GM23338 (cell line): ENCODE results near the gene ARMC9. TPM values are rescaled to one million over a fixed set of nuclear protein-coding genes. Genes with fewer than 3 reads are reported as not detected.

Experiments used
- ATAC-seq: fragments of 200-7000 bp; cut with Tn5 transposase; 3 replicates; pipeline ENCODE4 v1.9.1; 2020
- DNase-seq: peaks from one replicate; pipeline ENCODE4 v3.0.0-alpha.2; 2015; ENCODE audit warnings: low spot score
- H2AFZ ChIP-seq: fragments of 200-600 bp; sonication (generic); 2 replicates; pipeline ENCODE4 v1.8.0; 2016; ENCODE audit warnings: antibody characterized with exemption, mild to moderate bottlenecking, moderate library complexity
- H3F3A ChIP-seq: fragments of 200-600 bp; sonication (generic); replicated peaks from 2 replicates; pipeline ENCODE4 v1.8.0; 2017; ENCODE audit warnings: antibody characterized with exemption, mixed run types, low read depth
- H3K27ac ChIP-seq: fragments of 200-600 bp; sonication (generic); 2 replicates; pipeline ENCODE4 v1.6.1; 2016; ENCODE audit warnings: low read depth
- H3K27me3 ChIP-seq: fragments of 200-600 bp; sonication (generic); 2 replicates; pipeline ENCODE4 v1.8.0; 2016; ENCODE audit warnings: mild to moderate bottlenecking, mixed run types, moderate library complexity; ENCODE audit not compliant: insufficient read depth
- H3K36me3 ChIP-seq: fragments of 200-600 bp; sonication (generic); 2 replicates; pipeline ENCODE4 v1.8.0; 2016; ENCODE audit warnings: mild to moderate bottlenecking; ENCODE audit not compliant: insufficient read depth
- H3K4me1 ChIP-seq: fragments of 200-600 bp; sonication (generic); 2 replicates; pipeline ENCODE4 v1.8.0; 2016; ENCODE audit warnings: mild to moderate bottlenecking, moderate library complexity; ENCODE audit not compliant: insufficient read depth
- H3K4me2 ChIP-seq: fragments of 200-600 bp; sonication (generic); 2 replicates; pipeline ENCODE4 v1.7.1; 2017; ENCODE audit warnings: mixed run types
- H3K4me3 ChIP-seq: fragments of 200-600 bp; sonication (generic); 2 replicates; pipeline ENCODE4 v1.6.1; 2016; ENCODE audit warnings: mixed run types
- H3K79me2 ChIP-seq: fragments of 200-600 bp; sonication (generic); replicated peaks from 2 replicates; pipeline ENCODE4 v1.8.0; 2017; ENCODE audit warnings: mild to moderate bottlenecking; ENCODE audit not compliant: insufficient read depth
- H3K9me2 ChIP-seq: fragments of 200-600 bp; sonication (generic); 2 replicates; pipeline ENCODE4 v1.8.0; 2017; ENCODE audit not compliant: insufficient read depth
- H4K20me1 ChIP-seq: fragments of 200-600 bp; sonication (generic); replicated peaks from 2 replicates; pipeline ENCODE4 v1.8.0; 2017; ENCODE audit warnings: mild to moderate bottlenecking; ENCODE audit not compliant: insufficient read depth
- H3K27ac Mint-ChIP-seq: 2 replicates; pipeline ENCODE4 v1.8.0; 2020; ENCODE audit warnings: inconsistent platforms, mild to moderate bottlenecking, moderate library complexity, mixed read lengths
- H3K27me3 Mint-ChIP-seq: 3 replicates; pipeline ENCODE4 v1.8.0; 2022; ENCODE audit warnings: low read depth, mild to moderate bottlenecking, moderate library complexity, mixed read lengths, inconsistent platforms; ENCODE audit not compliant: insufficient read depth, poor library complexity
- H3K36me3 Mint-ChIP-seq: 3 replicates; pipeline ENCODE4 v1.8.0; 2021; ENCODE audit warnings: low read depth, mild to moderate bottlenecking, inconsistent platforms, moderate library complexity, mixed read lengths
- H3K4me1 Mint-ChIP-seq: 3 replicates; pipeline ENCODE4 v1.8.0; 2020; ENCODE audit warnings: mild to moderate bottlenecking, inconsistent platforms, mixed read lengths
- H3K4me3 Mint-ChIP-seq: 3 replicates; pipeline ENCODE4 v1.8.0; 2021; ENCODE audit warnings: moderate library complexity, mild to moderate bottlenecking, inconsistent platforms, mixed read lengths
- H3K9me3 Mint-ChIP-seq: 3 replicates; pipeline ENCODE4 v1.8.0; 2020; ENCODE audit warnings: moderate library complexity, mild to moderate bottlenecking, inconsistent platforms, mixed read lengths
- CREB1 ChIP-seq: fragments of 250-450 bp; sonication (Bioruptor Pico); IDR thresholded peaks from 2 replicates; pipeline ENCODE4 v1.5.0; 2020; ENCODE audit warnings: low read depth, mild to moderate bottlenecking, moderate library complexity
- EZH2 ChIP-seq: fragments of 200-600 bp; sonication (generic); IDR thresholded peaks from one replicate; pipeline ENCODE4 v1.8.0; 2017; ENCODE audit warnings: antibody characterized with exemption, mild to moderate bottlenecking, low read depth; ENCODE audit not compliant: unreplicated experiment
- EZH2phosphoT487 ChIP-seq: fragments of 200-600 bp; sonication (generic); IDR thresholded peaks from one replicate; pipeline ENCODE4 v1.8.1; 2018; ENCODE audit warnings: antibody characterized with exemption; ENCODE audit not compliant: unreplicated experiment
- JUNB ChIP-seq: IDR thresholded peaks from one replicate; pipeline ENCODE4 v1.6.1; 2016; ENCODE audit warnings: antibody characterized with exemption; ENCODE audit not compliant: unreplicated experiment
- NANOG ChIP-seq: IDR thresholded peaks from 2 replicates; pipeline ENCODE4 v1.6.1; 2016; ENCODE audit warnings: antibody characterized with exemption, borderline replicate concordance
- POLR2AphosphoS5 ChIP-seq: IDR thresholded peaks from 2 replicates; pipeline ENCODE4 v1.6.1; 2016; ENCODE audit warnings: antibody characterized with exemption, low read depth
- STAT1 ChIP-seq: IDR thresholded peaks from one replicate; pipeline ENCODE4 v1.6.1; 2016; ENCODE audit warnings: antibody characterized with exemption; ENCODE audit not compliant: unreplicated experiment
- ZNF114 ChIP-seq: fragments of 250-450 bp; sonication (Bioruptor Pico); IDR thresholded peaks from 2 replicates; pipeline ENCODE4 v1.5.0; 2020; ENCODE audit warnings: mild to moderate bottlenecking, moderate library complexity
- ZNF331 ChIP-seq: fragments of 250-450 bp; sonication (Bioruptor Pico); IDR thresholded peaks from 2 replicates; pipeline ENCODE4 v1.5.0; 2020; ENCODE audit warnings: low read depth, mild to moderate bottlenecking, moderate library complexity
- polyA plus RNA-seq: library from polyadenylated mRNA; unstranded; fragments of >200 nt; fragmentation: Nextera tagmentation; extraction: Ambion mirVana; gene quantifications from 2 replicates; pipeline ENCODE4 v1.2.1, GENCODE V29; 2016
- total RNA-seq: library from RNA; depleted of rRNA; stranded (reverse); fragments of >200 nt; shearing (Covaris generic); gene quantifications from 2 replicates; pipeline ENCODE4 v1.2.3, GENCODE V29; 2014
- TF ChIP-seq, protein P1 (sequence below): fragments of 250-450 bp; sonication (Bioruptor Pico); IDR thresholded peaks from 2 replicates; pipeline ENCODE4 v1.5.0; 2020; ENCODE audit warnings: mild to moderate bottlenecking, moderate library complexity
- TF ChIP-seq, protein P2 (sequence below): IDR thresholded peaks from 2 replicates; pipeline ENCODE4 v1.6.1; 2016; ENCODE audit warnings: antibody characterized with exemption
- TF ChIP-seq, protein P3 (sequence below): IDR thresholded peaks from one replicate; pipeline ENCODE4 v1.6.1; 2018; ENCODE audit warnings: antibody characterized with exemption; ENCODE audit not compliant: unreplicated experiment
- TF ChIP-seq, protein P4 (sequence below), 2 experiments: fragments of 200-600 bp in 1 of 2; sonication (generic) in 1 of 2; conservative IDR thresholded peaks; 2 replicates each; pipeline versions ENCODE4 v1.5.1 to v1.6.1; 2016 to 2017; ENCODE audit warnings: antibody characterized with exemption in 2 of 2, low read depth in 2 of 2, mild to moderate bottlenecking in 2 of 2, moderate library complexity in 1 of 2

The ARMC9 gene
- total and polyA plus RNA-seq, 2 experiments from 2014 or later: 29.2 to 56.0 TPM

DNA sequence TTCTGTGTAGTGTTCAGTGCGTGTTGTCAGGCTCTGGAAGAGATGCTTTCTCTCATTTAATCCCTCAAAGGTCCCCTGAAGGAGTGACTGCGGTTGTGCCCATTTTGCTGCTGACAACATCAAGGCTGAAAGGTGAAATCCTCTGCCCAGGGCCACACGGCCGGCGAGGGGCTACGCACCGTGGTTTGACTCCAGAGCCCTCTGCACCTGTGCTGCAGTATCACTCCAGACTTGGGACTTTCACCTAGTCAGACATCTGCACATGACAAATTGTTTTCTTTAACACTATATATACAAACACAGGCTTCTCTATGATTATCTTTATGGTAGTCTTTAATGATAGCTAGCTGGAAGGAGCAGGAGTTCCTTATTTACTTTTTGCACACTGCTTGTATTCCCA is 90.2 kb downstream of the ARMC9 start:
- Mint-ChIP-seq H3K36me3 (peaks cover 30% of the 10 kb centered on the region), H3K9me3 (no peaks in the 10 kb centered on the region), H3K4me3 (no peak overlapping the region), H3K27me3 (peaks cover 4% of the 10 kb centered on the region), H3K4me1 (no peaks in the 10 kb centered on the region), H3K27ac (no peak overlapping the region)
- no peaks in the 10 kb centered on the region for H3K4me1 ChIP-seq
- H3K79me2 ChIP-seq: no peaks in the 10 kb centered on the region
- no peaks in the 10 kb centered on the region for H3F3A ChIP-seq
- H3K4me2 ChIP-seq: no peak overlapping the region
- H4K20me1 ChIP-seq: no peaks in the 10 kb centered on the region
- H2AFZ ChIP-seq: no peak overlapping the region
- DNase-seq: no peak
- no peak overlapping the region for H3K4me3 ChIP-seq
- no peaks in the 10 kb centered on the region for H3K9me2 ChIP-seq
- no peak overlapping the region for H3K27ac ChIP-seq
- H3K27me3 ChIP-seq: no peaks in the 10 kb centered on the region
- TF ChIP-seq, protein P1, sequence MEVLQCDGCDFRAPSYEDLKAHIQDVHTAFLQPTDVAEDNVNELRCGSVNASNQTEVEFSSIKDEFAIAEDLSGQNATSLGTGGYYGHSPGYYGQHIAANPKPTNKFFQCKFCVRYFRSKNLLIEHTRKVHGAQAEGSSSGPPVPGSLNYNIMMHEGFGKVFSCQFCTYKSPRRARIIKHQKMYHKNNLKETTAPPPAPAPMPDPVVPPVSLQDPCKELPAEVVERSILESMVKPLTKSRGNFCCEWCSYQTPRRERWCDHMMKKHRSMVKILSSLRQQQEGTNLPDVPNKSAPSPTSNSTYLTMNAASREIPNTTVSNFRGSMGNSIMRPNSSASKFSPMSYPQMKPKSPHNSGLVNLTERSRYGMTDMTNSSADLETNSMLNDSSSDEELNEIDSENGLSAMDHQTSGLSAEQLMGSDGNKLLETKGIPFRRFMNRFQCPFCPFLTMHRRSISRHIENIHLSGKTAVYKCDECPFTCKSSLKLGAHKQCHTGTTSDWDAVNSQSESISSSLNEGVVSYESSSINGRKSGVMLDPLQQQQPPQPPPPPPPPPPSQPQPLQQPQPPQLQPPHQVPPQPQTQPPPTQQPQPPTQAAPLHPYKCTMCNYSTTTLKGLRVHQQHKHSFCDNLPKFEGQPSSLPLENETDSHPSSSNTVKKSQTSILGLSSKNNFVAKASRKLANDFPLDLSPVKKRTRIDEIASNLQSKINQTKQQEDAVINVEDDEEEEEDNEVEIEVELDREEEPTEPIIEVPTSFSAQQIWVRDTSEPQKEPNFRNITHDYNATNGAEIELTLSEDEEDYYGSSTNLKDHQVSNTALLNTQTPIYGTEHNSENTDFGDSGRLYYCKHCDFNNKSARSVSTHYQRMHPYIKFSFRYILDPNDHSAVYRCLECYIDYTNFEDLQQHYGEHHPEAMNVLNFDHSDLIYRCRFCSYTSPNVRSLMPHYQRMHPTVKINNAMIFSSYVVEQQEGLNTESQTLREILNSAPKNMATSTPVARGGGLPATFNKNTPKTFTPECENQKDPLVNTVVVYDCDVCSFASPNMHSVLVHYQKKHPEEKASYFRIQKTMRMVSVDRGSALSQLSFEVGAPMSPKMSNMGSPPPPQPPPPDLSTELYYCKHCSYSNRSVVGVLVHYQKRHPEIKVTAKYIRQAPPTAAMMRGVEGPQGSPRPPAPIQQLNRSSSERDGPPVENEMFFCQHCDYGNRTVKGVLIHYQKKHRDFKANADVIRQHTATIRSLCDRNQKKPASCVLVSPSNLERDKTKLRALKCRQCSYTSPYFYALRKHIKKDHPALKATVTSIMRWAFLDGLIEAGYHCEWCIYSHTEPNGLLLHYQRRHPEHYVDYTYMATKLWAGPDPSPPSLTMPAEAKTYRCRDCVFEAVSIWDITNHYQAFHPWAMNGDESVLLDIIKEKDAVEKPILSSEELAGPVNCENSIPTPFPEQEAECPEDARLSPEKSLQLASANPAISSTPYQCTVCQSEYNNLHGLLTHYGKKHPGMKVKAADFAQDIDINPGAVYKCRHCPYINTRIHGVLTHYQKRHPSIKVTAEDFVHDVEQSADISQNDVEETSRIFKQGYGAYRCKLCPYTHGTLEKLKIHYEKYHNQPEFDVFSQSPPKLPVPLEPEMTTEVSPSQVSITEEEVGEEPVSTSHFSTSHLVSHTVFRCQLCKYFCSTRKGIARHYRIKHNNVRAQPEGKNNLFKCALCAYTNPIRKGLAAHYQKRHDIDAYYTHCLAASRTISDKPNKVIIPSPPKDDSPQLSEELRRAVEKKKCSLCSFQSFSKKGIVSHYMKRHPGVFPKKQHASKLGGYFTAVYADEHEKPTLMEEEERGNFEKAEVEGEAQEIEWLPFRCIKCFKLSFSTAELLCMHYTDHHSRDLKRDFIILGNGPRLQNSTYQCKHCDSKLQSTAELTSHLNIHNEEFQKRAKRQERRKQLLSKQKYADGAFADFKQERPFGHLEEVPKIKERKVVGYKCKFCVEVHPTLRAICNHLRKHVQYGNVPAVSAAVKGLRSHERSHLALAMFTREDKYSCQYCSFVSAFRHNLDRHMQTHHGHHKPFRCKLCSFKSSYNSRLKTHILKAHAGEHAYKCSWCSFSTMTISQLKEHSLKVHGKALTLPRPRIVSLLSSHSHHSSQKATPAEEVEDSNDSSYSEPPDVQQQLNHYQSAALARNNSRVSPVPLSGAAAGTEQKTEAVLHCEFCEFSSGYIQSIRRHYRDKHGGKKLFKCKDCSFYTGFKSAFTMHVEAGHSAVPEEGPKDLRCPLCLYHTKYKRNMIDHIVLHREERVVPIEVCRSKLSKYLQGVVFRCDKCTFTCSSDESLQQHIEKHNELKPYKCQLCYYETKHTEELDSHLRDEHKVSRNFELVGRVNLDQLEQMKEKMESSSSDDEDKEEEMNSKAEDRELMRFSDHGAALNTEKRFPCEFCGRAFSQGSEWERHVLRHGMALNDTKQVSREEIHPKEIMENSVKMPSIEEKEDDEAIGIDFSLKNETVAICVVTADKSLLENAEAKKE (CRISPR knock-in tag): no peak
- no peak for TF ChIP-seq NANOG
- no peak for TF ChIP-seq ZNF114 (CRISPR knock-in tag)
- no peak for TF ChIP-seq CREB1 (CRISPR knock-in tag)
- no peak for TF ChIP-seq EZH2phosphoT487
- TF ChIP-seq, protein P2, sequence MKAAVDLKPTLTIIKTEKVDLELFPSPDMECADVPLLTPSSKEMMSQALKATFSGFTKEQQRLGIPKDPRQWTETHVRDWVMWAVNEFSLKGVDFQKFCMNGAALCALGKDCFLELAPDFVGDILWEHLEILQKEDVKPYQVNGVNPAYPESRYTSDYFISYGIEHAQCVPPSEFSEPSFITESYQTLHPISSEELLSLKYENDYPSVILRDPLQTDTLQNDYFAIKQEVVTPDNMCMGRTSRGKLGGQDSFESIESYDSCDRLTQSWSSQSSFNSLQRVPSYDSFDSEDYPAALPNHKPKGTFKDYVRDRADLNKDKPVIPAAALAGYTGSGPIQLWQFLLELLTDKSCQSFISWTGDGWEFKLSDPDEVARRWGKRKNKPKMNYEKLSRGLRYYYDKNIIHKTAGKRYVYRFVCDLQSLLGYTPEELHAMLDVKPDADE: no peak
- TF ChIP-seq, protein P3, sequence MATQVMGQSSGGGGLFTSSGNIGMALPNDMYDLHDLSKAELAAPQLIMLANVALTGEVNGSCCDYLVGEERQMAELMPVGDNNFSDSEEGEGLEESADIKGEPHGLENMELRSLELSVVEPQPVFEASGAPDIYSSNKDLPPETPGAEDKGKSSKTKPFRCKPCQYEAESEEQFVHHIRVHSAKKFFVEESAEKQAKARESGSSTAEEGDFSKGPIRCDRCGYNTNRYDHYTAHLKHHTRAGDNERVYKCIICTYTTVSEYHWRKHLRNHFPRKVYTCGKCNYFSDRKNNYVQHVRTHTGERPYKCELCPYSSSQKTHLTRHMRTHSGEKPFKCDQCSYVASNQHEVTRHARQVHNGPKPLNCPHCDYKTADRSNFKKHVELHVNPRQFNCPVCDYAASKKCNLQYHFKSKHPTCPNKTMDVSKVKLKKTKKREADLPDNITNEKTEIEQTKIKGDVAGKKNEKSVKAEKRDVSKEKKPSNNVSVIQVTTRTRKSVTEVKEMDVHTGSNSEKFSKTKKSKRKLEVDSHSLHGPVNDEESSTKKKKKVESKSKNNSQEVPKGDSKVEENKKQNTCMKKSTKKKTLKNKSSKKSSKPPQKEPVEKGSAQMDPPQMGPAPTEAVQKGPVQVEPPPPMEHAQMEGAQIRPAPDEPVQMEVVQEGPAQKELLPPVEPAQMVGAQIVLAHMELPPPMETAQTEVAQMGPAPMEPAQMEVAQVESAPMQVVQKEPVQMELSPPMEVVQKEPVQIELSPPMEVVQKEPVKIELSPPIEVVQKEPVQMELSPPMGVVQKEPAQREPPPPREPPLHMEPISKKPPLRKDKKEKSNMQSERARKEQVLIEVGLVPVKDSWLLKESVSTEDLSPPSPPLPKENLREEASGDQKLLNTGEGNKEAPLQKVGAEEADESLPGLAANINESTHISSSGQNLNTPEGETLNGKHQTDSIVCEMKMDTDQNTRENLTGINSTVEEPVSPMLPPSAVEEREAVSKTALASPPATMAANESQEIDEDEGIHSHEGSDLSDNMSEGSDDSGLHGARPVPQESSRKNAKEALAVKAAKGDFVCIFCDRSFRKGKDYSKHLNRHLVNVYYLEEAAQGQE: no peak
- TF ChIP-seq JUNB: no peak
- TF ChIP-seq STAT1: no peak
- TF ChIP-seq EZH2: no peak
- TF ChIP-seq, protein P4, sequence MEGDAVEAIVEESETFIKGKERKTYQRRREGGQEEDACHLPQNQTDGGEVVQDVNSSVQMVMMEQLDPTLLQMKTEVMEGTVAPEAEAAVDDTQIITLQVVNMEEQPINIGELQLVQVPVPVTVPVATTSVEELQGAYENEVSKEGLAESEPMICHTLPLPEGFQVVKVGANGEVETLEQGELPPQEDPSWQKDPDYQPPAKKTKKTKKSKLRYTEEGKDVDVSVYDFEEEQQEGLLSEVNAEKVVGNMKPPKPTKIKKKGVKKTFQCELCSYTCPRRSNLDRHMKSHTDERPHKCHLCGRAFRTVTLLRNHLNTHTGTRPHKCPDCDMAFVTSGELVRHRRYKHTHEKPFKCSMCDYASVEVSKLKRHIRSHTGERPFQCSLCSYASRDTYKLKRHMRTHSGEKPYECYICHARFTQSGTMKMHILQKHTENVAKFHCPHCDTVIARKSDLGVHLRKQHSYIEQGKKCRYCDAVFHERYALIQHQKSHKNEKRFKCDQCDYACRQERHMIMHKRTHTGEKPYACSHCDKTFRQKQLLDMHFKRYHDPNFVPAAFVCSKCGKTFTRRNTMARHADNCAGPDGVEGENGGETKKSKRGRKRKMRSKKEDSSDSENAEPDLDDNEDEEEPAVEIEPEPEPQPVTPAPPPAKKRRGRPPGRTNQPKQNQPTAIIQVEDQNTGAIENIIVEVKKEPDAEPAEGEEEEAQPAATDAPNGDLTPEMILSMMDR (conservative IDR thresholded peaks at IDR 0.05; ENCODE audit: low read depth in 2 of 2): no peak
- no peak for TF ChIP-seq POLR2AphosphoS5
- TF ChIP-seq ZNF331 (CRISPR knock-in tag): no peak
- no peaks in the 10 kb centered on the region for H3K36me3 ChIP-seq
- ATAC-seq: no peak
